NK-92 treated with Interleukin-12 subunit alpha and Interleukin-12 subunit beta, amount 100 ng/mL, for 24 hours (cell line): ENCODE measurements around the gene PTPN11.
"Not testable (repeated sequence)": the region's sequence is repeated elsewhere in the genome, so short reads cannot be mapped to it uniquely, and the experiment has no call there.

Source experiments
- DNase-seq: peaks from one replicate; lab custom pipeline; 2025; lab: John Stamatoyannopoulos, UW

The PTPN11 gene

DNA sequence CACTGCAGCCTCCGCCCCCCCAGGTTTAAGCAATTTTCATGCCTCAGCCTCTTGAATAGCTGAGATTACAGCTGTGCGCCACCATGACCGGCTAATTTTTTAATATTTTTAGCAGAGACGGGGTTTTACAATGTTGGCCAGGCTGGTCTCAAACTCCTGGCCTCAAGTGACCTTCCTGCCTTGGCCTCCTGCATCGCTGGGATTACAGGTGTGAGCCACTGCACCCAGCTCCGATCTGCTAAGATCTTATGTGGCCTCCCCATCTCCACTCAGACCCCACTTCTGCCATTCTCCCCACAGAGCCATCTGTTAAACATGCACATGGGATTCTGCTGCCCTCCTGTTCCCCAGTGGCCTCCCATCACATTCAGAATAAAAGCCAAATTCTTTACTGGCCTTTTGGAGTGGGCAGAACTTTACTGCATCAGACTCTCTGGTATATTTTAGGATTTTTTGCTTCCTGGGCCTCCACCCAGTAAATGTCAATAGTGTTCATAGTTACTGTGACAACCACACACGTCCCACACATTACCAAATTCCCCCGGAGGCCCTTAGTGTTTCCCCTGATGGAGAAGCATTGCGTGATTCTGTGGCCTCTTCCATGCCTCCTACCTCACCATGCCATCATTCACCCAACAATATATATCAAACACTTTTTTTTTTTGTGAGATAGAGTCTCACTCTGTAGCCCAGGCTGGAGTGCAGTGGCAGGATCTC, 96.3 kb downstream of the PTPN11 start:
- no peak for DNase-seq

DNA sequence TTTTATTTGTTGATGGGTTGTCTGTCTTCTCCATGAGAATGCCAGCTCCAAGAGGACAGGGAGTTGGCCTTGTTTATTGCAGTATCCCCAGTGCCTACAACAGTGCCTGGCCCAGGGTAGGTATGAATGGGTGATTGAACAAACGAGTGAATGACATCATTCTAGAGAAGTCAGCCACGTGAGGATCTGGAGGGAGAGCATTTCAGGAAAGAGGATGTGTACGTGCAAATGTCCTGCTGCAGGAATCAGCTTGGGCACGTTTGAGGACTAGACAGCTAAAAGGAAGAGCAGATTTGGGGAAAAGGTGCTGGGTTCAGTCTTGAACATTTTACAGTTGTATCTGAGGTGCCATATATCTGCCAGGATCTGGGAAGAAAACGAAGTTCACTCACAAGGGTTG, 97.1 kb downstream of the PTPN11 start:
- DNase-seq = no peak

DNA sequence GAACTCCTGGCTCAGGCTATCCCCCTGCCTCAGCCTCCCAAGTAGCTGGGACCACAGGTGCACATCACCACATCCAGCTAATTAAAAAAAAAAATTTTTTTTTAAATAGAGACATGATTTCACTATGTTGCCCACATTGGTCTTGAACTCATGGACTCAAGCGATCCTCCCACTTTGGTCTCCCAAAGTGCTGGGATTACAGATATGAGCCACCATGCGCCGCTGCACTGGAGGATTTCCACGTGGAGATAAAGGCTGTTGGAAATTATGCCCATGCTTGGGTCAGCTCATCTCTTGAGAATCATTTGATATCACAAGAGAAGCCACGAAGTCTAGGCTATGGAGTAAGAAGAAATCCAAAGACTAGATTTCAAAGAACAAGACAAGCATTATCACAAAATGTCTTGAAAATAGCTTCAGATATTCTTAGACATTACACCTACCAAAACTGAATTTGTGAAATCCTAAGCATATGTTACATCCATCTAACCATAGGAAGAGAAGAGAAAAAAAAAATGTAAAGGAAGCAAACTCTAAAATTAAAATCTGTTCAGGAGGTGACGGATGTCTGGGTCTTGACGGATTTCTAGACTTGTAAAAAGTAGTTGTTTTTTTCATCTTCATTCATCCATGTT, 99.1 kb downstream of the PTPN11 start:
- DNase-seq = no peak

DNA sequence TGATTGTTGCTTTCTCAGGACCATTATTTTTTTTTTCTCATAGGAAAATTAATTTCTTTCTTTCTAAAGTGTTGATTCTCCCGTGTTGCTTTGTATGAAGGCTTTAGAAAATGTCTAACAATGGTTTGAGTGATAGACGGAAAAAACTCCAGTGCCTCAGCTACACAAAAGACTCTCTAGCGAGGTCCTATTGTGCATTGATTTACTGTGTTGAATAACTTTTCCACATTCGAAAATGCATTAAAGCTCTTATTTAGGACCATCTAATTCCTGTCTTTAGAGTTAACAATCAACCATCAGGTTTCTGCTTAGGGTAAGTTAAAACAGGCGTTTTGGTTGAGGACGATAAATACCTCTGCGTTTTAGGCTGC, 99.6 kb downstream of the PTPN11 start:
- DNase-seq = no peak

DNA sequence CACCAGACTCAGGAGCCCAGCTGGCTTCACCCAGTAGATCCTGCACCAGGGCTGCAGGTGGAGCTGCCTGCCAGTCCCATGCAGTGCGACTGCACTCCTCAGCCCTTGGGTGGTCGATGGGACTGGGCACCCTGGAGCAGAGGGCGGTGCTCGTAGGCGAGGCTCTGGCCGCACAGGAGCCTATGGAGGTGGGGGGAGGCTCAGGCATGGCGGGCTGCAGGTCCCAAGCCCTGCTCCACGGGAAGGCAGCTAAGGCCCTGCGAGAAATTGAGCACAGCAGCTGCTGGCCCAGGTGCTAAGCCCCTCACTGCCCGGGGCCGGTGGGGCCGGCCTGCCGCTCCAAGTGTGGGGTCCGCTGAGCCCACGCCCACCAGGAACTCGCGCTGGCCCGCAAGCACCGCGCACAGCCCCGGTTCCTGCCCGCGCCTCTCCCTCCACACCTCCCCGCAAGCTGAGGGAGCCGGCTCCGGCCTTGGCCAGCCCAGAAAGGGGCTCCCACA, 101.1 kb downstream of the PTPN11 start:
- DNase-seq = not testable (repeated sequence)

DNA sequence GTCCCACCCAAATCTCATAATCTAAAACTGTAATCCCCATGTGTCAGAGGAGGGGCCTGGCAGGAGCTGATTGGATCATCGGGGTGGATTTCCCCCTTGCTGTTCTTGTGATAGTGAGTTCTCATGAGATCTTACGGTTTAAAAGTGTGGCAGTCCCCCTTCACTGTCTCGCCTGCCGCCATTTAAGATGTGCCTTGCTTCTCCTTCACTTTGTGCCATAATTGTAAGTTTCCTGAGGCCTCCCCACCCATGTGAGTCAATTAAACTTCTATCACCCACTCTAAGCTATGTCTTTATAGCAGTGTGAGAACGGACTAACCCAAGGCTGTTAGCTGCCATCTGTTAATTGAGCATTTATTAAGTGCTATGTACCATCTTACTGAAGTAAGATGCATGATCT, 105.1 kb downstream of the PTPN11 start:
- DNase-seq = no peak

DNA sequence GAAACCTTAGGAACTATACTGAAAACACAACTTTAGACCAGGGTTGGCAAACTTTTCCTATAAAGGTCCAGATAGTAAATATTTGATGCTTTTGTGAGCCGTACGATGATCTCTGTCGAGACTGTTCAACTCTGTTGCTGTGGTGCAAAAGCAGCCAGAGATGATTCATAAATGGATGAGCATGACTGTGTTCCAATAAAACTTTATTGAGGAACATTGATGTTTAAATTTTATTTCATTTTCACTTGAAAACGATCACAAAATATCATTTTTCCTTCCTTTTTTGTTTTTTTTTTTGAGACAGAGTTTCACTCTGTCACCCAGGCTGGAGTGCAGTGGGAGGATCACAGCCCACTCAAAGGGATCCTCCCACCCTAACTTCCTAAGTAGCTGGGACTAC, 105.5 kb downstream of the PTPN11 start:
- DNase-seq = no peak

DNA sequence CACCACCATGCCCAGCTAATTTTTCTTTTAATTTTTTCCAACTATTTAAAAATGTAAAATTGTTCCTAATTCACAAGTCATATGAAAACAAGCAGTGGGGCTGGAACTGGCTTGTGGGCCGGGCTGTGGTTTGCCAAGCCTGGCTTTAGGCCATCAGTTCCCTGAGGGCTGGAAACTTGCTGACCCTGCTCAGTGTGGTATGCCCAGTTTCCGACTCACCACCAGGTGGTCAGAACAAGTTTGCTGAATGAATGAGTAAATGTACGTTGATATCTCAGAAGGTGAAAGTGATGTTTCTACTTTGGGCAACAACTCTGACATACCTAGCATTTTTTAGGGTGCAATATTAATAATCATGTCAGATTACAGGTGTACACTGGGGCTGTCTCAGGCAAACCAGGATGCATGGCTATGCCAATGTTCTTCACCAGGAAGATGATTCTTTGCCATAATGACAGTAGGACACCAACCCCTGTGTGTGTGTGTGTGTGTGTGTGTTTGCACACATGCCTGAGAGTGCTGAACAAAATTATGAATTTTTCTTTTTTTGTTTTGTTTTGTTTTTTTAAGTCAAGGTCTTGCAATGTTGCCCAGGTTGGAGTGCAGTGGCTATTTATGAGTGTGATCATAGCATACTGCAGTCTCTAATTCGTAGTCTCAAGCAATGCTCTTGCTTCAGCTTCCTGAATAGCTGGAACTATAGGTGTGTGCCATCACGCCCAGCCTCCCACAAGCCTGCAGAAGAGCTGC, 106.1 kb downstream of the PTPN11 start:
- DNase-seq = no peak

DNA sequence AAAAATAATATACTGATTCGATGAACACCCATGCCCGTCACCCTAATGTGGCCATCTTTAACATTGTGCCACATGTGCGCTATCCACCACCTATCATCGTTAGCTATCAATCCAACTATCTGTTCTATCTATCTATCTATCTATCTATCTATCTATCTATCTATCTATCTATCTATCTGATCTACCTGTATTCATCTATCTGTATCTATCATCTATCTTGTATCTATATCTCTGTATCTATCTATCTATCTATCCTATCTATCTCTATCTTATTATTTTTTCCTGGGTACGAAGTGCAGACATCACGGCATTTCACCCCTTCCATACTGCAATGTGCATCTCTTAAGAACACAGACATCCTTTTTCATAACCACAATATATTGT, 106.7 kb downstream of the PTPN11 start:
- DNase-seq = no peak

DNA sequence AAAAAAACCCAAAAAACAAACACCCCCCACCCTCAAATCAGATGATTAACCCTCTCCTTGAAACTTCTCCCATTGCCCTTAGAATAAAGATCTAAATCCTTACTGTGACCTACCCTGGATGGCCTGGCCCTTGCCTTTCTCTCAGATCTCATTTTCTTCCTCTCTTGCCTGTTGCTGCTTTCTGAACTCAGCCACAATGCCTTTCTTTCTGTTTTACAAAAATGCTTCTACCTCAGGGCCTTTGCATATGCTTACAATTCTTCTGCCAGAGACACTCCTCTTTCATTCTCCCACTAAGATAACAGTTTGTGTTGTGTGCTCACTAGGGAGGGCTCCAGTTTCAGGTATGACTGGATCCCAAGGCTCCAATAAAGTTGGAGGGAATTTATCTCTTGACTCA, 108.3 kb downstream of the PTPN11 start:
- no peak for DNase-seq

DNA sequence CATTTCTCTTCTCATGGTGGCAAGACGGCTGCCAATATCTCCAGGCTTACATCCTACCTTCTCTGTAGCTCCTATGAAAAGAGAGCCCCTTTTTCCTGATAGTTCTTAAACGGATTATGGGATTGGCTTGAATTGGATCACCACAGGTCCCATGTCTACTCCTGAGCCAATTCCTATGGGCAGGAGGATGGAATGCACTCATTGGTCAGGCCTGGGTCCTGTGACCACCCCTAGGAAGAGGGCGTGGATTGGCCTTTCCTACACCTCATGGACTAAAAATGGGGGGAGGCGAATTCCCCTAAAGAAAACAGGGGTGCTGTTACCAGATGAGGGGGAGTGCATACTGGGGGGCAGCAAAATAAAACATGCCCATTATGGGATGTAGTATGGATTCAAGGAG, 108.8 kb downstream of the PTPN11 start:
- DNase-seq = no peak

DNA sequence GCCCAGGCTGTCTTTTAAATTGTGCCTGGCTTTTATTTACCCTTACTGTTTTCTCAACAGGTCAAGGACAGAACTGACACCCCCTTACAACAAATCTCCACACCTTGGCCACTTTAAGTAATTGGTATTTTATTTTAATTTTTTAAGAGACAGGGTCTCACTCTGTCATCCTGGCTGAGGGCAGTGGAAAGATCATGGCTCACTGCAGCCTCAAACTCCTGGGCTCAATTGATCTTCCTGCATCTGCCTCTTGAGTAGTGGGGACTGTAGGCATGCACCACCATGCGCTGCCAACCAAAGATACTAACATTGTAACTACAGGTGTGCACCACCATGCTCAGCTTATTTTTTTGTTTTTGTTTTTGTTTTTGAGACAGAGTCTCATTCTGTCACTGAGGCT, 109.8 kb downstream of the PTPN11 start:
- DNase-seq = no peak

DNA sequence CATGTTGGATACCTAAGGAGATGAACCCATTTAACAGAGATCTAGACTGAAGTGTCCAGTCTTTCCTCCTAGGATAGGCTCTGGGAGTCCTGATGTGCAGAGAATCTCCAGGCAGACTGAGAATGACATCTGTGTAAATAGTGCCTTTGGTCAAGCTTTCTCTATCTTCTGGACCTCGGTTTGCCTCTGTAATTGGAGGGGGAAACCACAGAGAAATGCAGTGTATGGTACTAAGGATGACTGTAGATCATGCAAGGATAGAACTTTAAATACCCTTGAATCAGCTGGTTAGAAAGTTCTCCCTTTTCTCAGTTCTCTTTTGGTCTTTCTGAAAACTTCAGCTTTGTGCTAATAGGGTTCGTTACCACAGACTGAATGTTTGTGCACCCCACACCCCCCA, 112.2 kb downstream of the PTPN11 start:
- no peak for DNase-seq

DNA sequence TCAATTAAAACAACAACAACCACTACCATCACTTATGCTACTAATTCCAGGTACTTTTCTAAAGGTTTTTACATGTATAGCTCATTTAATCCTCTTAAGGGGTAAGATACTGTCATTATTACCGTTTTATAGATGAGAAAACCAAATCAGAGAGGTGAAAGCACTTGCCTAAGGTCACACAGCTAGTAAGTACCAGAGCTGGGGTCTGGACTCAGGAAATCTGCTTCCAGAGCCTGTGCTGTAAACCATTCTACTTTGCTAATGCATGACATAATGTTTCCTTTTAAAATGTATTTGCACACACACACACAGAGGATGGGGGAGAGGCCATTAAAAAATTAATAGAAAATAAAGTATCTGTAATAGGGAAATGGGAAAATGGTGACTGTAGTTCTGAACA, 113.4 kb downstream of the PTPN11 start:
- no peak for DNase-seq

DNA sequence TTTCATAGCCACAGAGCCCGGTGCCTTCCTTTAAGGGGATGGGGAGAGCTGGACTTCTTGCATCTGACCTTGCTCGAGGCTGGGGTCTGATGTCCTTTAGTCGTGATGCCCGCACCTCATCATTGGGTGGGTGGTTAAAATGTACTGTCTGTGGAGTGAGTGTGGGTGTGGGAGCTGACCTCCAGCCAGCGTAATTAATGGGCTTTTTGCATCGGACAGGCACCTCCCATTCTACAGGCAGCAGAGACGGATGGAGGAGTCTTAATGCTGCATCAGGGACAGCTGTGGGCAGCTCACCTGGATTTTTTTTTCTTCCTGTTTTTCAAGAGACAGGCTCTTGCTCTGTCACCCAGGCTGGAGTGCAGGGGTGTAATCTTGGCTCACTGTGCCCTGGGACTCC, 114.8 kb downstream of the PTPN11 start:
- DNase-seq = no peak

DNA sequence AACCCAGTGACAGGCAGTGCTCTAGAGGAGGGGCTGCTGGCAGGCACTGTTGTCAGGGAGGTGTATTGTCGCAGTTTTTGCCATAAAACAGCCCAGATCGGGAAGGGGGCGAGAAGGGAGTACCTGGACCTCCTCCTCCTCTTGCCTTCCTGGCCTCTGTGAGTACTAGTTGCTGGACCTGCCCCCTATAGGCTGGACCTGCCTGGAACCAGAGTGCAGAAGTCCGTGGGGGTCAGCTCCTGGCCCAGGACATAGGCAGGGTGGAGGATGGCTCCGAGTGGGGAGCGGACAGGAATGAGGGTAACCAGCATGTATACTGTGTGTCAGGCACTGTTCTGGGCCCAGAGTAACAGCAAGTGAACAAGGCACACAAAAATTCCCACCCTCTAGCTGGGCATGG, 116.3 kb downstream of the PTPN11 start:
- no peak for DNase-seq

DNA sequence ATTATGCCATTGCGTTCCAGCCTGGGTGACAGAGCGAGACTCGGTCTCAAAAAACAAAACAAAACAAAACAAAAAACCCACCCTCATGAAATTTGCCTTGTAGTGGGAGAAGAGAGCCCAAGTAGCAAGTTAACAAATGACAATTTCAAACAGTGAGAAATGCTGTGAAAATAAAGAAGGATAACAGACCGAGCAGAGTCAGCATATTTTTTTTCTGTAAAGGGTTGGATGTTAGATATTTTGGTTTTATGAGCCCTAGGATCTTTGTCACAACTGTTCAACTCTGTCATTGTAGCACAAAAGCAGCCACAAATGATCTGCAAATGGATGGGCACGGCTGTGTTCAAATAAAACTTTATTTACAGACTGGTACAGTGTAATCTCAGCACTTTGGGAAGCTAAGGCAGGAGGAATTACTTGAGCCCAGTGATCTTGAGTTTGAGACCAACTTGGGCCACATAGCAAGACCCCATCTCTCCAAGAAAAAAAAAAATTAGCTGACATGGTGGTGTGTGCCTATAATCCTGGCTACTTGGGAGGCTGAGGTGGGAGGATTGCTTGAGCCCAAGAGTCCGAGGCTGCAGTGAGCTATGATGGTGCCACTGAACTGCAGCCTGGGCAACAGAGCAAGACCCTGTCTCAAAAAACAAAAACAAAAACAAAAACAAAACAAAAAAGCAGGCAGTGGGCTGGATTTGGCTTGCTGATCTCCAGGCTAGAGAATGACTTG, 117.1 kb downstream of the PTPN11 start:
- no peak for DNase-seq

DNA sequence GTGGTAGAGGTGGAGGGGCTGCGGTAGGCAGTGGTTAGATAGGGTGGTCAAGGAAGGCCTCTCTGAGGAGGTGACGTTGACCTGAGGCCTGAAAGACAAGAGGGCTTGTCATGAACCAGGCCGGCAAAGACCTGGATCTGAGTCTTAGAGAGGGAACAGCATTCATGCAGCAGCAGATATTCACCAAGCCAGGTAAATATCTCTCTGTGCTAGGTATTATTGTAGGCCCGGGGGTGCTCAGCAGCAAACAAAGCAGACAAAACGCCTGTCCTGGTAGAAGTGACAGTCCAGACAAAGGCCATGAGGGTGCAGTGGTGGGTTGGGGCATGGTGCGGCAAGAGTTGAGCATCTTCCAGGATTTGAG, 117.6 kb downstream of the PTPN11 start:
- no peak for DNase-seq

DNA sequence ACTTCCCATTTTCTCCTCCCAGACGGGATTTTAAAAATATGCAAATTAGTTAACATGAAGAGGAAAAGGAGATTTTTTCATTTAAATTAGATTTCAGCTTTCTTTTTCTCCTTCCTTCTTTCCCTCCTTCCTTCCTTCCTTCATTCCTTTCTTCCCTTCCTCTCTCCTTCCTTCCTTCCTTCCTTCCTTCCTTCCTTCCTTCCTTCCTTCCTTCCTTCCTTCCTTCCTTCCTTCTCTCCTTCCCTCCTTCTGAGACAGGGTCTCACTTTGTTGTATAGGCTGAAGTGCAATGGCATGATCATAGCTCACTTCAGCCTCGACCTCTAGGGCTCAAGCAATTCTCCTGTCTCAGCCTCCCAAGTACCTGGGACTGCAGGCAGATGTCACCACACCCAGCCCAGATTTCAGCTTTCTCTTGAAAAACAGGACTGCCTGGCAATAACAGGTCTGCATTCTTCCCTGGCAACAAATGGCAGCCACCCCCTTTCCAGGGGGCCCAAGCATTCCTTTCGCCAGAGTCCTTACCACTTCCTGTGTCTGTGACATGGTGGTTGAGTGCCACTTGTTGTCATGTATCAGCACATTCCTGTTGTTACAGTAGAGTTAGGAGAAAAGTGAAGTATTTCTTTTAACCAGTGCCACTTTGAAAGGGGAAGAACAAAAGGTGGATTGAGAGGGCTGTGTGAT, 119.1 kb downstream of the PTPN11 start:
- no peak for DNase-seq

DNA sequence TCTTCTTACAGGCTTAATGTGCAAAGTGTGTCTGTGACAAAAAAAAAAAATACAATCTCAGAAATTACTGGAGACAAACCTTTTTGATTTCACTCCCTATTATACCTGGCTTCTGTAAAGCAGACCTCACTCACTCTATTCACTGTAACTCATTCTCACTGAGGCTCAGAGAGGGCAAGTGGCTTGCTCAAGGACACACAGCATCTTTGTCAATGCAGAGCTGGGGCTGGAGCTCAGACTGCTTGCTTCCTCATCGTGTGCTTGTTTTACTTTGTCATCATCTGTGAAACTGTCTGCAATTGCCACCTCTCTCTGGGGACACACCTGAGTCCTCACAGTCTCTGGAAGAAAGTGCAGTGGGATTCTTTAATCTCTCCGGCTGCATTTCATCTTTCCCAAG, 120.0 kb downstream of the PTPN11 start:
- no peak for DNase-seq

DNA sequence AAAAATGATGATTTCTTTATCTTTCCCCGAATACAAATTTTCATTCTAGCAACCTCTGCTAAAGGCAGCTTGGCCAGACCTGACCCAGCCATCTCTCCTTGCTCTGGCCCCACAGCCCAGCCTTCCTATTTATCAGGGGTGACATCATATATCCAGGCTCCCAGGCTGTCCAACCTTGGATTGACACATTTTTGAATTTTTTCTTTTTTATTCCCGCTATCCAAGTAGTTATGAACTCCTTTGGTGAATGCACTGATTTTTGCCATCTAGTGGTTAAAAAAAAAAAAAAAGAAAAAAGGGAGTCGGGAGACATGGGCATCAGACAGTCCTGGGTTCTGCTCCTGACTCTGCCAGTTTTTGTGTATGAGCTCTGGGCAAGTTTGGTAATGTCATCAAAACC, 120.5 kb downstream of the PTPN11 start:
- DNase-seq = no peak

DNA sequence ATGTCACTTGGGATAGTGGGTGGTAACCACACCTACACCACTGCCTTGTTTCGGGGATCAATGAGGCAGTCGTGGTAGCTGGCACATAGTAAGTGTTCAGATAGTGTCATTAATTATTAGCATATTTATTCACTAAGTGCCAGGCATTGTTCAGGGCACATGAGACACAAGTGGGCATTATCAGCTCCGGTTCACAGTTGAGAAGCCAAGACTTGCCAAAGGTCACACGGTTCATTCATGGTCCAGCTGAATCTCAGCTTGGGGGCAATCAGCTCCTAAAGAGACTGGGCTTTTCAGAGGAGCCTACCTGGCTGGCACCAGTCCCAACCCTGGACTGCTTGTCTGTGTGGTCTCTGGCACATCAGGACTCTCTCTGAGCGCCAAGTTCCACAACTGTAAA, 121.3 kb downstream of the PTPN11 start:
- DNase-seq = no peak
